Measurements from ENCODE around the gene CCL26. TPM values are rescaled to one million over a fixed set of nuclear protein-coding genes. Genes with fewer than 3 reads are reported as not detected.

Gene CCL26
- total and polyA plus RNA-seq, 9 of the 15 experiments (the other 6 are each of a cell fraction or from before 2014, with no cell fraction given) = 2.3 to 26.8 (median 8.4) TPM

DNA sequence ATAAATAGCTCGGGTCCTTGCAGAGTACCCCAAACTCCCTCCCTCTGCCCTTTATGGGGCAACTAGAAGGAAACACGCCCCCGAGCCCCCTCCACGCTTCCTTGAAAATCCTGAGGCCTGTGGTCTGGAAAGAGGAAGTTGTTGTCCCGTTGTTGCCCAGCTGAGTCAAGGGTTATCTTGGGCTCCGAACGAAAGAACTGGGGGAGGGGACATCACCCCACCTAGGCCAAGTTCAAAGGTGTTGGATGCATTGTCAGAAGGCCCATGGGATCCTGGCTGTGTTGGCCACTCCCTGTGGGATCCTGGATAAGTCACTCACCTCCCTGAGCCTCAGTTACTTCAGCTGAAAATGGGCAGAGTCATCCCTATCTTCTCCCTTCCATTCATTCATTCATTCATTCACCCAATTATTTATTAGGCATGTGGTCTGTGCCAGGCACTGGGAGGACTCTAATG lies 41.8 kb upstream of the CCL26 start, which contains the start of gene CCL24 (continued):
- TF ChIP-seq, protein P1, sequence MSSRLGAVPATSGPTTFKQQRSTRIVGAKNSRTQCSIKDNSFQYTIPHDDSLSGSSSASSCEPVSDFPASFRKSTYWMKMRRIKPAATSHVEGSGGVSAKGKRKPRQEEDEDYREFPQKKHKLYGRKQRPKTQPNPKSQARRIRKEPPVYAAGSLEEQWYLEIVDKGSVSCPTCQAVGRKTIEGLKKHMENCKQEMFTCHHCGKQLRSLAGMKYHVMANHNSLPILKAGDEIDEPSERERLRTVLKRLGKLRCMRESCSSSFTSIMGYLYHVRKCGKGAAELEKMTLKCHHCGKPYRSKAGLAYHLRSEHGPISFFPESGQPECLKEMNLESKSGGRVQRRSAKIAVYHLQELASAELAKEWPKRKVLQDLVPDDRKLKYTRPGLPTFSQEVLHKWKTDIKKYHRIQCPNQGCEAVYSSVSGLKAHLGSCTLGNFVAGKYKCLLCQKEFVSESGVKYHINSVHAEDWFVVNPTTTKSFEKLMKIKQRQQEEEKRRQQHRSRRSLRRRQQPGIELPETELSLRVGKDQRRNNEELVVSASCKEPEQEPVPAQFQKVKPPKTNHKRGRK (tag; IDR thresholded peaks at IDR 0.05) = no peak
- TF ChIP-seq, protein P2, sequence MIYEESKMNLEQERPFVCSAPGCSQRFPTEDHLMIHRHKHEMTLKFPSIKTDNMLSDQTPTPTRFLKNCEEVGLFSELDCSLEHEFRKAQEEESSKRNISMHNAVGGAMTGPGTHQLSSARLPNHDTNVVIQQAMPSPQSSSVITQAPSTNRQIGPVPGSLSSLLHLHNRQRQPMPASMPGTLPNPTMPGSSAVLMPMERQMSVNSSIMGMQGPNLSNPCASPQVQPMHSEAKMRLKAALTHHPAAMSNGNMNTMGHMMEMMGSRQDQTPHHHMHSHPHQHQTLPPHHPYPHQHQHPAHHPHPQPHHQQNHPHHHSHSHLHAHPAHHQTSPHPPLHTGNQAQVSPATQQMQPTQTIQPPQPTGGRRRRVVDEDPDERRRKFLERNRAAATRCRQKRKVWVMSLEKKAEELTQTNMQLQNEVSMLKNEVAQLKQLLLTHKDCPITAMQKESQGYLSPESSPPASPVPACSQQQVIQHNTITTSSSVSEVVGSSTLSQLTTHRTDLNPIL (CRISPR knock-in tag; IDR thresholded peaks at IDR 0.05) = no peak
- no peak for TF ChIP-seq SETDB1 (IDR thresholded peaks at IDR 0.05; ENCODE audit: low read length)
- TF ChIP-seq CHD1 (IDR thresholded peaks at IDR 0.05; ENCODE audit: low read length) = no peak
- no peak for TF ChIP-seq NONO (IDR thresholded peaks at IDR 0.05; ENCODE audit: low read depth in 2 of 2, low read length in 1 of 2)
- TF ChIP-seq FOXK1 (CRISPR knock-in tag; IDR thresholded peaks at IDR 0.05; ENCODE audit: borderline replicate concordance) = 0 out of 2 replicates have a peak, but pooled peaks have one; percentile 36
- TF ChIP-seq SNIP1 (IDR thresholded peaks at IDR 0.05; ENCODE audit: low read depth) = no peak
- TF ChIP-seq, protein P3, sequence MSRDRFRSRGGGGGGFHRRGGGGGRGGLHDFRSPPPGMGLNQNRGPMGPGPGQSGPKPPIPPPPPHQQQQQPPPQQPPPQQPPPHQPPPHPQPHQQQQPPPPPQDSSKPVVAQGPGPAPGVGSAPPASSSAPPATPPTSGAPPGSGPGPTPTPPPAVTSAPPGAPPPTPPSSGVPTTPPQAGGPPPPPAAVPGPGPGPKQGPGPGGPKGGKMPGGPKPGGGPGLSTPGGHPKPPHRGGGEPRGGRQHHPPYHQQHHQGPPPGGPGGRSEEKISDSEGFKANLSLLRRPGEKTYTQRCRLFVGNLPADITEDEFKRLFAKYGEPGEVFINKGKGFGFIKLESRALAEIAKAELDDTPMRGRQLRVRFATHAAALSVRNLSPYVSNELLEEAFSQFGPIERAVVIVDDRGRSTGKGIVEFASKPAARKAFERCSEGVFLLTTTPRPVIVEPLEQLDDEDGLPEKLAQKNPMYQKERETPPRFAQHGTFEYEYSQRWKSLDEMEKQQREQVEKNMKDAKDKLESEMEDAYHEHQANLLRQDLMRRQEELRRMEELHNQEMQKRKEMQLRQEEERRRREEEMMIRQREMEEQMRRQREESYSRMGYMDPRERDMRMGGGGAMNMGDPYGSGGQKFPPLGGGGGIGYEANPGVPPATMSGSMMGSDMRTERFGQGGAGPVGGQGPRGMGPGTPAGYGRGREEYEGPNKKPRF (IDR thresholded peaks at IDR 0.05; ENCODE audit: low read depth, low read length) = no peak
- TF ChIP-seq ZNF584 (CRISPR knock-in tag; IDR thresholded peaks at IDR 0.05; ENCODE audit: low read depth) = no peak
- TF ChIP-seq MAFF (IDR thresholded peaks at IDR 0.05; ENCODE audit: low read length) = no peak
- no peak for TF ChIP-seq HMG20B (CRISPR knock-in tag; IDR thresholded peaks at IDR 0.05)
- no peak for TF ChIP-seq BRF1 (IDR thresholded peaks at IDR 0.05; ENCODE audit: borderline replicate concordance, extremely low read depth, insufficient read length)
- TF ChIP-seq ATF7 (IDR thresholded peaks at IDR 0.05) = peak; percentile 42; the same call in 1 of the 2 replicates
- peak; percentile 53; the same call in 1 of the 2 replicates for TF ChIP-seq ZNF175 (CRISPR knock-in tag; IDR thresholded peaks at IDR 0.05; ENCODE audit: low read depth)
- TF ChIP-seq TSC22D4 (tag; IDR thresholded peaks at IDR 0.05) = no peak
- peak; percentile 80 for TF ChIP-seq FOSL1 (tag; conservative IDR thresholded peaks at IDR 0.05)
- no peak for TF ChIP-seq RAD51 (IDR thresholded peaks at IDR 0.05; ENCODE audit: borderline replicate concordance, low read depth)
- TF ChIP-seq SMARCA4 (IDR thresholded peaks at IDR 0.05) = peak; percentile 75
- TF ChIP-seq FOXA3 (CRISPR knock-in tag; conservative IDR thresholded peaks at IDR 0.05 in 1 of 2, IDR thresholded peaks at IDR 0.05 in 1 of 2) = no peak
- TF ChIP-seq ZNF668 (CRISPR knock-in tag; IDR thresholded peaks at IDR 0.05) = 0 out of 2 replicates have a peak, but pooled peaks have one; percentile 36
- TF ChIP-seq OTX1 (CRISPR knock-in tag; IDR thresholded peaks at IDR 0.05) = no peak
- no peak for TF ChIP-seq GABPB2 (CRISPR knock-in tag; conservative IDR thresholded peaks at IDR 0.05)
- TF ChIP-seq, protein P4, sequence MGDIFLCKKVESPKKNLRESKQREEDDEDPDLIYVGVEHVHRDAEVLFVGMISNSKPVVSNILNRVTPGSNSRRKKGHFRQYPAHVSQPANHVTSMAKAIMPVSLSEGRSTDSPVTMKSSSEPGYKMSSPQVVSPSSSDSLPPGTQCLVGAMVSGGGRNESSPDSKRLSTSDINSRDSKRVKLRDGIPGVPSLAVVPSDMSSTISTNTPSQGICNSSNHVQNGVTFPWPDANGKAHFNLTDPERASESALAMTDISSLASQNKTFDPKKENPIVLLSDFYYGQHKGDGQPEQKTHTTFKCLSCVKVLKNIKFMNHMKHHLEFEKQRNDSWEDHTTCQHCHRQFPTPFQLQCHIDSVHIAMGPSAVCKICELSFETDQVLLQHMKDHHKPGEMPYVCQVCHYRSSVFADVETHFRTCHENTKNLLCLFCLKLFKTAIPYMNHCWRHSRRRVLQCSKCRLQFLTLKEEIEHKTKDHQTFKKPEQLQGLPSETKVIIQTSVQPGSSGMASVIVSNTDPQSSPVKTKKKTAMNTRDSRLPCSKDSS (IDR thresholded peaks at IDR 0.05; ENCODE audit: low read depth, partially characterized antibody) = no peak
